Measurements from ENCODE around the gene IFNA16. TPM values are rescaled to one million over a fixed set of nuclear protein-coding genes. Genes with fewer than 3 reads are reported as not detected.
"Not testable (repeated sequence)": the region's sequence is repeated elsewhere in the genome, so short reads cannot be mapped to it uniquely, and the experiment has no call there.

IFNA16 gene
- polyA plus RNA-seq, 2 donors: not detected

DNA sequence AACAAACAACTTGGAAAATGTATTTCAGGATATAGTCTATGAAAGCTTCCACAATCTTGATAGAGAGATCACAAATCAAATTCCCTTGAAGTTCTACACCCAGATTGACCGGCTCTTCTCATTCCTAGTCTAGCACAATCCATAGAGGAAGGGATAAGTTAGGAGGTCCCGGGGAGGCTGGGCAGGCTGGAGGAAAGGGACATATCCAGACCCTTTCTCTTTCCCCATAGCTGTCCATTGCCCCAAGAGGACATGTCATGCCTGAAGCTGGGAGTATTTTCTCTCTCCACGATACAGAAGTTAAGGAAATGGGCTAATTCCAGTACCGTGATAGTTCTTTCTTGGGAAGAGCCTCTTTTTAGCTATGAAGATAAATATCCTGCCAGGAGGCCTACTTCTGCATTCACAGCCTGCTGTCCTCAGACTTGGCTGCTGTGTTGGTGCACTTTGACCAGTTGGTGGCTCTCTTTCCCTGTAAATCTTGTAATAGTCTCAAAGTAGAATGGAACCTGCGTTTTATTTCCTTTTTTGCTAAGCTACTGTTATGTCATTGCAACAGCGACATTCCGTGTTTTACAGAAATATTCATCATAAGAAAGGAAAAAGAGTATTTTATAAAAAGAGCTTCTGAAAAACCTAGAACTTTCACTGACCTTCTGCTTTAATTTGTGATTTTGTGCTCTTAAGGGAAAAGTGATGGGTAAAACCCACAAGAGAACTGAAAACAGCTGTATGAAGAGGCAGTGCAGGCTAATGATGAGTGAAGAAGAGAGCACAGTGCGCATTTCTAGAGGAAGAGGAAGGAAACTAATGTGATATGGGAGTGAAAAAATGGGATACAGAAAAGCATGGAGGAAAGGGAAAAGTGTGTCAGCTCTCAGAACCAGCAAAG, 18.6 kb upstream of the IFNA16 start:
- H3K9me3 ChIP-seq (ENCODE audit: control insufficient read depth in 2 of 2, insufficient read depth in 1 of 2, low read depth in 1 of 2, low read length in 1 of 2); H3K36me3 ChIP-seq (ENCODE audit: control insufficient read depth in 2 of 2, insufficient read depth in 2 of 2, low read length in 1 of 2); H3K27ac ChIP-seq (ENCODE audit: low read depth in 2 of 2, low read length in 1 of 2); H3K27me3 ChIP-seq (ENCODE audit: control insufficient read depth in 1 of 2, insufficient read depth in 2 of 2, low read length in 2 of 2); H3K4me3 ChIP-seq (ENCODE audit: low read depth in 1 of 2, low read length in 2 of 2); H3K4me1 ChIP-seq (ENCODE audit: control insufficient read depth in 2 of 2, insufficient read depth in 2 of 2, low read length in 1 of 2): not testable (repeated sequence)
- WGBS, 2 donors: 35 to 37% methylated on average over 8 of the region's 8 CpGs

DNA sequence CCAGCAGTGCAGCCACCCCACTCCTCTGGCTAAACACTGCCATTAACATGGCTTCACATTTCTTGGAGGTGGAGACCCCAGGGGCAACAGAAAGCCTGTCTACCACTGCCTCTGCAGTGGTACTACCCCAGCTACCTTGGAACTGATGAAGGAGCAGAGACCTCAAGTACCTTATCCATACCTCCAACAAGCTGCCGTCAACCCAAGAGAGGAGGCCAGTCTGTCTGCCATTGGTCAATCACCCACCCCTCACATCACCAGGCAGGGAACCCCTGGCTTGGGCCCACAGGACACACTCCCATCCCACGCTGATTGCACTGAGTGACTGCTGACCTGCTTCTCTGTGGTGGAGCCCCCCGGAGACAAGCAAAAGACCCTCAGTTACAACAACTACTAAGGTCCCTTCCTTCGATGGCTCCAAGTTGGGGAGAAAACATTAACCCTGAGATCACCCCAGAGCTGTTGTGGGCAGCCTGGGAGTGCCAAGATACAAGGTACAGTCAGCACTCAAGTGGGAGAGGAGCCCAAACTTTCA, 17.1 kb upstream of the IFNA16 start:
- H3K9me3 ChIP-seq (ENCODE audit: control insufficient read depth in 2 of 2, insufficient read depth in 1 of 2, low read depth in 1 of 2, low read length in 1 of 2): no peaks in the 10 kb centered on the region
- H3K27ac ChIP-seq (ENCODE audit: low read depth in 2 of 2, low read length in 1 of 2): no peak overlapping the region
- no peaks in the 10 kb centered on the region for H3K4me1 ChIP-seq (ENCODE audit: control insufficient read depth in 2 of 2, insufficient read depth in 2 of 2, low read length in 1 of 2)
- no peaks in the 10 kb centered on the region for H3K36me3 ChIP-seq (ENCODE audit: control insufficient read depth in 2 of 2, insufficient read depth in 2 of 2, low read length in 1 of 2)
- 84 to 86% methylated on average over 4 of the region's 4 CpGs for WGBS, 2 donors
- no peaks in the 10 kb centered on the region for H3K27me3 ChIP-seq (ENCODE audit: control insufficient read depth in 1 of 2, insufficient read depth in 2 of 2, low read length in 2 of 2)
- no peak overlapping the region for H3K4me3 ChIP-seq (ENCODE audit: low read depth in 1 of 2, low read length in 2 of 2)

- H3K27me3 ChIP-seq (ENCODE audit: control insufficient read depth in 1 of 2, insufficient read depth in 2 of 2, low read length in 2 of 2): no peaks in the 10 kb centered on the region
- WGBS, 2 donors: 94 to 96% methylated on average over 2 of the region's 2 CpGs
- no peak overlapping the region for H3K27ac ChIP-seq (ENCODE audit: low read depth in 2 of 2, low read length in 1 of 2)
- H3K36me3 ChIP-seq (ENCODE audit: control insufficient read depth in 2 of 2, insufficient read depth in 2 of 2, low read length in 1 of 2): no peaks in the 10 kb centered on the region
- no peaks in the 10 kb centered on the region for H3K9me3 ChIP-seq (ENCODE audit: control insufficient read depth in 2 of 2, insufficient read depth in 1 of 2, low read depth in 1 of 2, low read length in 1 of 2)
- H3K4me1 ChIP-seq (ENCODE audit: control insufficient read depth in 2 of 2, insufficient read depth in 2 of 2, low read length in 1 of 2): no peaks in the 10 kb centered on the region
- H3K4me3 ChIP-seq (ENCODE audit: low read depth in 1 of 2, low read length in 2 of 2): no peak overlapping the region
Observed at GRCh38 chr9:21233258-21233657, 16.1 kb upstream of the IFNA16 start.

DNA sequence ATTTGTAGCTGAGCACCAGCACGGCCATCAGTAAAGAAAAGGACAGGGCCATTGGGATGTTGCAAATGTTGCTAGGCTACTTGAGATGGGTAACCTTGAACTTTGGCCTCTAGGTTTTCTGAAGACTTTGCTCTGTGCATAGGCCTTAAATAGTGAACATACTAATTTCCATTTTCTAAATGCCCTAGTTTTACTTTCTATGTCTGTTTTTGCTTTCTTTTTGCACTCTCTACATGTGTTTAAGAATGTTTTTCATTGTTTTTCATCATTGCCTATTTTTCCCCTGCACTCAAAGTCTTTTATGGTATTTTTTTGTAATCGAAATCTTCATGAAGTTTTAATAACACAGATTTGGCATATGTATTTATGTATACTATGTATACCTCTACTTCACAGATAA, 11.0 kb upstream of the IFNA16 start, which contains the start of gene IFNA17:
Gene IFNA17 (minus strand): TSS at position 101 of the 400 bp plus-strand sequence. CDS start 49 bp downstream, at position 52.
- Histone ChIP-seq H3K4me1 (ENCODE audit: control insufficient read depth in 2 of 2, insufficient read depth in 2 of 2, low read length in 1 of 2) (no peaks in the 10 kb centered on the region), H3K27ac (ENCODE audit: low read depth in 2 of 2, low read length in 1 of 2) (no peak within 1 kb of the TSS), H3K4me3 (ENCODE audit: low read depth in 1 of 2, low read length in 2 of 2) (no peak within 1 kb of the TSS), H3K9me3 (ENCODE audit: control insufficient read depth in 2 of 2, insufficient read depth in 1 of 2, low read depth in 1 of 2, low read length in 1 of 2) (no peaks in the 10 kb centered on the region), H3K27me3 (ENCODE audit: control insufficient read depth in 1 of 2, insufficient read depth in 2 of 2, low read length in 2 of 2) (no peaks in the 10 kb centered on the region), H3K36me3 (ENCODE audit: control insufficient read depth in 2 of 2, insufficient read depth in 2 of 2, low read length in 1 of 2) (no peaks in the 10 kb centered on the region)
- WGBS, 2 donors: 81 to 85% methylated on average over 2 of the region's 2 CpGs

GRCh38 chr9:21213411-21214326, 3.4 kb downstream of the IFNA16 start:
- not testable (repeated sequence) for H3K9me3 ChIP-seq (ENCODE audit: control insufficient read depth in 2 of 2, insufficient read depth in 1 of 2, low read depth in 1 of 2, low read length in 1 of 2); H3K4me3 ChIP-seq (ENCODE audit: low read depth in 1 of 2, low read length in 2 of 2); H3K36me3 ChIP-seq (ENCODE audit: control insufficient read depth in 2 of 2, insufficient read depth in 2 of 2, low read length in 1 of 2); H3K27ac ChIP-seq (ENCODE audit: low read depth in 2 of 2, low read length in 1 of 2); H3K27me3 ChIP-seq (ENCODE audit: control insufficient read depth in 1 of 2, insufficient read depth in 2 of 2, low read length in 2 of 2); H3K4me1 ChIP-seq (ENCODE audit: control insufficient read depth in 2 of 2, insufficient read depth in 2 of 2, low read length in 1 of 2)
- WGBS, 2 donors: 48 to 50% methylated on average over 4 to 5 of the region's 5 CpGs

DNA sequence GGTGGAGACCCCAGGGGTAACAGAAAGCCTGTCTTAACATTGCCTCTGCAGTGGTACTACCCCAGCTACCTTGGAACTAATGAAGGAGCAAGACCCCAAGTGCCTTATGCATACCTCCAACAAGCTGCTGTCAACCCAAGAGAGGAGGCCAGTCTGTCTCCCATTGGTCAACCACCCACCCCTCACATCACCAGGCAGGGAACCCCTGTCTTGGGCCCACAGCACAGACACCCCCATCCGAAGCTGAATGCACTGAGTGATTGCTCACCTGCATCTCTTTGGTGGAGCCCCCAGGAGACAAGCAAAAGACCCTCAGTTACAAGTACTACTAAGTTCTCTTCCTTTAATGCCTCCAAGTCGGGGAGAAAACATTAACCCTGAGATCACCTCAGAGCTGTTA, 5.0 kb downstream of the IFNA16 start:
- H3K27ac ChIP-seq (ENCODE audit: low read depth in 2 of 2, low read length in 1 of 2); H3K9me3 ChIP-seq (ENCODE audit: control insufficient read depth in 2 of 2, insufficient read depth in 1 of 2, low read depth in 1 of 2, low read length in 1 of 2); H3K4me1 ChIP-seq (ENCODE audit: control insufficient read depth in 2 of 2, insufficient read depth in 2 of 2, low read length in 1 of 2); H3K27me3 ChIP-seq (ENCODE audit: control insufficient read depth in 1 of 2, insufficient read depth in 2 of 2, low read length in 2 of 2); H3K4me3 ChIP-seq (ENCODE audit: low read depth in 1 of 2, low read length in 2 of 2); H3K36me3 ChIP-seq (ENCODE audit: control insufficient read depth in 2 of 2, insufficient read depth in 2 of 2, low read length in 1 of 2): not testable (repeated sequence)
- WGBS, 2 donors: 66 to 73% methylated on average over 2 of the region's 2 CpGs

DNA sequence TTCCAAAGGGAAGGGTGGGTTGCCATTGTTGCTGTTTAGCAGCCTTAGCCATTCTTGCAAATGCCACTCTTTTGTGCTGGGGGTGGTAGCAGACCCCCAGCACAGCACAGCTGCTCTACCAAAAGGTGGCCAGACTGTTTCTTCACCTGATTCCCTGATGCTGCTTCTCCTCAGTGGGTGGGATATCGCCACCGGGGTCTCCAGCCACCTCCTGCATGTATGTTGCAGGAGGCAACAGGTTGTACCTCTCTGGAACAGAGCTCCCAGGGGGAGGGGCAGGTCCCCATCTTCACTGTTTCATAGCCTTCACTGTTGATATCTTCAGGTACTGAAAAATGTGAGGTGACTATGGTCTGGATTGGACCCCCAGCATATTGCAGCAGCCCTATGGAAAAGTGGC, 6.3 kb downstream of the IFNA16 start:
- not testable (repeated sequence) for H3K9me3 ChIP-seq (ENCODE audit: control insufficient read depth in 2 of 2, insufficient read depth in 1 of 2, low read depth in 1 of 2, low read length in 1 of 2); H3K36me3 ChIP-seq (ENCODE audit: control insufficient read depth in 2 of 2, insufficient read depth in 2 of 2, low read length in 1 of 2); H3K27ac ChIP-seq (ENCODE audit: low read depth in 2 of 2, low read length in 1 of 2); H3K4me1 ChIP-seq (ENCODE audit: control insufficient read depth in 2 of 2, insufficient read depth in 2 of 2, low read length in 1 of 2); H3K27me3 ChIP-seq (ENCODE audit: control insufficient read depth in 1 of 2, insufficient read depth in 2 of 2, low read length in 2 of 2); H3K4me3 ChIP-seq (ENCODE audit: low read depth in 1 of 2, low read length in 2 of 2)
- 89 to 100% methylated on average over 2 of the region's 2 CpGs for WGBS, 2 donors

DNA sequence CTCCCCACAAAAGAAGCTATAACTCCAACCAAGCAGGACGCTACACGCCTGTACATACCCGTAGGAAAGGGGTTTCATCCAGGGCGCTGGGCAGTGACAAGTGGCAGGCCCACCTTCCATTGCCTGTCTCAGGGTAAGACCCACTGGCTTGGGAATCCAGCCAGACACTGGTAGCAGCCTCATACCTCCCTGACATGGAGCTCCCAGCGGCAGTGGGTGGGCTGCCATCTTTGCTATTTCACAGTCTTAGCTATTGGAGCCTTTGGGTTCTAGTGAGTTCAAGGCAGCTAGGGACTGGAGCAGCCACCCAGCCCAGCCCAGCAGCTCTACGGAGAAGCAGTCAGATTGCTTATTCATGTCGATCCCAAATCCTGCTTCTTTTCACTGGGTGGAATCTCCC, 6.8 kb downstream of the IFNA16 start:
- Histone ChIP-seq H3K4me3 (ENCODE audit: low read depth in 1 of 2, low read length in 2 of 2) (no peak overlapping the region), H3K27me3 (ENCODE audit: control insufficient read depth in 1 of 2, insufficient read depth in 2 of 2, low read length in 2 of 2) (no peaks in the 10 kb centered on the region), H3K36me3 (ENCODE audit: control insufficient read depth in 2 of 2, insufficient read depth in 2 of 2, low read length in 1 of 2) (no peaks in the 10 kb centered on the region), H3K4me1 (ENCODE audit: control insufficient read depth in 2 of 2, insufficient read depth in 2 of 2, low read length in 1 of 2) (no peaks in the 10 kb centered on the region), H3K27ac (ENCODE audit: low read depth in 2 of 2, low read length in 1 of 2) (no peak overlapping the region), H3K9me3 (ENCODE audit: control insufficient read depth in 2 of 2, insufficient read depth in 1 of 2, low read depth in 1 of 2, low read length in 1 of 2) (no peaks in the 10 kb centered on the region)
- WGBS, 2 donors: 93 to 94% methylated on average over 7 of the region's 7 CpGs

- not testable (repeated sequence) for H3K4me1 ChIP-seq (ENCODE audit: control insufficient read depth in 2 of 2, insufficient read depth in 2 of 2, low read length in 1 of 2); H3K36me3 ChIP-seq (ENCODE audit: control insufficient read depth in 2 of 2, insufficient read depth in 2 of 2, low read length in 1 of 2); H3K27me3 ChIP-seq (ENCODE audit: control insufficient read depth in 1 of 2, insufficient read depth in 2 of 2, low read length in 2 of 2); H3K4me3 ChIP-seq (ENCODE audit: low read depth in 1 of 2, low read length in 2 of 2); H3K9me3 ChIP-seq (ENCODE audit: control insufficient read depth in 2 of 2, insufficient read depth in 1 of 2, low read depth in 1 of 2, low read length in 1 of 2); H3K27ac ChIP-seq (ENCODE audit: low read depth in 2 of 2, low read length in 1 of 2)
- 85 to 86% methylated on average over 3 of the region's 3 CpGs for WGBS, 2 donors
Observed at GRCh38 chr9:21207043-21207442, 10.1 kb downstream of the IFNA16 start, which contains the start of gene IFNA10. TSS of gene IFNA10 (minus strand) at chr9:21207143. CDS start at chr9:21207097, 46 bp downstream.

Measured in esophagus (tissue), 2 donors.